Brain microvascular endothelial cell (primary cell): ENCODE measurements around the gene GOT1.

Experiments
- DNase-seq: peaks from one replicate; pipeline ENCODE4 v3.0.0-alpha.2; 2020
- H3K27ac ChIP-seq: fragments of 250-450 bp; sonication (Bioruptor Pico); 2 replicates; pipeline ENCODE4 v1.5.1; 2020; ENCODE audit warnings: mild to moderate bottlenecking, moderate library complexity
- H3K27me3 ChIP-seq: fragments of 250-450 bp; sonication (Bioruptor Pico); replicated peaks from 2 replicates; pipeline ENCODE4 v1.5.1; 2020; ENCODE audit warnings: mild to moderate bottlenecking
- H3K36me3 ChIP-seq: fragments of 250-450 bp; sonication (Bioruptor Pico); replicated peaks from 2 replicates; pipeline ENCODE4 v1.5.1; 2020; ENCODE audit warnings: mild to moderate bottlenecking
- H3K4me3 ChIP-seq: 2 replicates; pipeline ENCODE4 v1.5.1; 2011; ENCODE audit warnings: low read depth, mild to moderate bottlenecking, control low read depth, low read length, moderate library complexity
- CTCF ChIP-seq: IDR thresholded peaks from 2 replicates; pipeline ENCODE4 v1.5.1; 2011; ENCODE audit warnings: low read depth, mild to moderate bottlenecking, moderate library complexity, low read length, control low read depth, inconsistent platforms; ENCODE audit errors: missing control alignments
- in situ Hi-C: cut with HindIII; loops from 2 replicates; pipeline ENCODE4 v1.10.0; 2017; ENCODE audit warnings: low sequenced_read_pairs, low pct_ligation_motif_present

GOT1 gene

GRCh38 chr10:99431190-99431760, 851 bp upstream of the GOT1 start:
- peak; percentile 4 for DNase-seq
- peak overlapping the region; percentile 100 for H3K4me3 ChIP-seq
- no peaks in the 10 kb centered on the region for H3K27me3 ChIP-seq
- H3K36me3 ChIP-seq, result no peaks in the 10 kb centered on the region
- no peak for TF ChIP-seq CTCF
- in situ Hi-C loops, result no loop called here
- peak overlapping the region; percentile 64 for H3K27ac ChIP-seq

GRCh38 chr10:99430116-99430450, 341 bp downstream of the GOT1 start:
- H3K27me3 ChIP-seq, result no peaks in the 10 kb centered on the region
- DNase-seq, result no peak

GRCh38 chr10:99429517-99430095, 818 bp downstream of the GOT1 start:
- Histone ChIP-seq H3K27ac (no peak overlapping the region), H3K4me3 (peak overlapping the region; percentile 100), H3K36me3 (peaks cover 5% of the 10 kb centered on the region), H3K27me3 (no peaks in the 10 kb centered on the region)
- TF ChIP-seq CTCF, result no peak
- no peak for DNase-seq
- in situ Hi-C loops, result no loop called here

More at GRCh38 chr10:99430116-99430450, 341 bp downstream of the GOT1 start:
- peaks cover 5% of the 10 kb centered on the region for H3K36me3 ChIP-seq
- in situ Hi-C loops, result no loop called here
- H3K27ac ChIP-seq, result peak overlapping the region; percentile 86
- peak overlapping the region; percentile 100 for H3K4me3 ChIP-seq
- TF ChIP-seq CTCF, result no peak

GRCh38 chr10:99427566-99428190, 2.7 kb downstream of the GOT1 start:
- Histone ChIP-seq H3K4me3 (no peak overlapping the region), H3K27ac (no peak overlapping the region), H3K27me3 (no peaks in the 10 kb centered on the region), H3K36me3 (peaks cover 5% of the 10 kb centered on the region)
- in situ Hi-C loops, result no loop called here
- TF ChIP-seq CTCF, result no peak
- no peak for DNase-seq

- Histone ChIP-seq H3K27me3 (no peaks in the 10 kb centered on the region), H3K27ac (no peak overlapping the region), H3K4me3 (no peak overlapping the region), H3K36me3 (peaks cover 5% of the 10 kb centered on the region)
- TF ChIP-seq CTCF, result no peak
- in situ Hi-C loops, result no loop called here
- no peak for DNase-seq
Measured at GRCh38 chr10:99426689-99427088, 3.7 kb downstream of the GOT1 start.
